HG02571 (cell line): ENCODE results near the gene THSD7A.
"Not testable (repeated sequence)": the region's sequence is repeated elsewhere in the genome, so short reads cannot be mapped to it uniquely, and the experiment has no call there.

Experiments
- ATAC-seq: cut with Tn5 transposase; IDR thresholded peaks from one replicate; pipeline ENCODE4 v1.9.1; 2021; ENCODE audit warnings: mild to moderate bottlenecking, moderate library complexity; ENCODE audit not compliant: unreplicated experiment

The THSD7A gene

GRCh38 chr7:11473220-11473619, 358.8 kb downstream of the THSD7A start:
- no peak for ATAC-seq

DNA sequence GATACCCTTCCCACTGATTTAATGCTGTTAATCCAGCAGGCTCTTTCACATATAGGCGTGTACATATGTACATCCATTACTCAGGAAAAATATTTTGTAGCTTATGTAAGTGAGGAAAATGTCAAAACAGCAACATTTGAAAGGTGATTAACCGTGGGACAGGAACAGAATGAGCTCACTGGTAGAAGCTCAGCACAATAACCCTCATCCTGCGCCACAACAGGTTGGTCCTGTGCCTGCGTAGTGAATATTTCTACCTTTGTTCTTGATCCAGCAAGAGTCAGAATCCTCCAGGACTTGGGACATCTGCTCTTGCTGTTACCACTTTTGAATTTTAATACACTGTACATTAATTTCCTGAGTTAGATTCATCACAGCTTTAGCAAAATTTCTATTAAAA, 359.4 kb downstream of the THSD7A start:
- ATAC-seq, result no peak

- ATAC-seq, result no peak
These were observed 360.7 kb downstream of the THSD7A start for GRCh38 chr7:11471255-11471654.

- ATAC-seq, result no peak
These were observed 362.8 kb downstream of the THSD7A start for GRCh38 chr7:11469028-11469745.

DNA sequence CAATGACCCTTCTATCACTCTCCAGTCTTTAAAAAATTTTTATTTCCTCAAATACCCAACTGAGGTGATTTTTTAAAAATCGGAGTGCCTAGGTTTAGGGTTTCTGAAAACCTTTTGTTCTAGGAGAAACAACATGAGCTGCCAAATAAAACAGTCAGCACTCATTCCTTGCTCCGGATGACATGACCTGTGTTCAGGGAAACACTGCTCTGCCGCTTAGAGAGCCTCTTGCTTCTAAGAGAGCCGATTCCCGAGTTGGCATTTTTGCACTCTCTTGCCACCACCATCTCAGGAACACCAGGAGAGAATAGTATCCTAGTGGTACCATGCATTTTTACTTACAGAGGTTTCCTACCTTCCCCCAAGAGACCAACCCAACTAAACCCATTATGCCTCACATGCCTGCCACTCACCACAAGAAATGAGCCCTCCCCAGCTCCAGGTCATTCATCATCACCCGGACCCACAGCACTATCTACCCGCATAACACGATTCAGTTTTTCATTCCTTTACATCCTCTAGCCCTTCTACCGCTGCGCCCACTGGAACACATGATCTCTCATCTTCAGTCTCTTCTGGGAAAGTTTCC, 365.4 kb downstream of the THSD7A start:
- no peak for ATAC-seq

- no peak for ATAC-seq
These were observed 367.4 kb downstream of the THSD7A start for GRCh38 chr7:11464624-11465023.

DNA sequence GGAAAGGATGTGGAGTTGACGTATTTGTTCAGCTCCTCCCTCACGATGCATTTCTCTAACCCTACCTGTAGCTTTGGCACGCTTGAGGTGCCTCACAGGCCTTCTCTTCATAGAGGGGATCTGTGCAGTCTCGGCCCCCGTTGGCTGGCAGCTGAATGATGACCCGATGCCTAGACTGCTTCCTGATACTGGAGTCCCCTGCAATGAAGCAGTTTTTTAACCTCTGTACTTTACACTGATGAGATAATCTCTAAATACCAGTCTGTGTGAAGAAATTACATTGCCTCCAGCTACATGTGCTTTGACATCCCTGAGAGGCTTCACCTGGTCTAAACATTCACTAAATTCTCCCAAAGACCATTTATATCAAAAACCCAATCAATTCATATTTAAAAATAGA, 370.1 kb downstream of the THSD7A start:
- ATAC-seq, result no peak

DNA sequence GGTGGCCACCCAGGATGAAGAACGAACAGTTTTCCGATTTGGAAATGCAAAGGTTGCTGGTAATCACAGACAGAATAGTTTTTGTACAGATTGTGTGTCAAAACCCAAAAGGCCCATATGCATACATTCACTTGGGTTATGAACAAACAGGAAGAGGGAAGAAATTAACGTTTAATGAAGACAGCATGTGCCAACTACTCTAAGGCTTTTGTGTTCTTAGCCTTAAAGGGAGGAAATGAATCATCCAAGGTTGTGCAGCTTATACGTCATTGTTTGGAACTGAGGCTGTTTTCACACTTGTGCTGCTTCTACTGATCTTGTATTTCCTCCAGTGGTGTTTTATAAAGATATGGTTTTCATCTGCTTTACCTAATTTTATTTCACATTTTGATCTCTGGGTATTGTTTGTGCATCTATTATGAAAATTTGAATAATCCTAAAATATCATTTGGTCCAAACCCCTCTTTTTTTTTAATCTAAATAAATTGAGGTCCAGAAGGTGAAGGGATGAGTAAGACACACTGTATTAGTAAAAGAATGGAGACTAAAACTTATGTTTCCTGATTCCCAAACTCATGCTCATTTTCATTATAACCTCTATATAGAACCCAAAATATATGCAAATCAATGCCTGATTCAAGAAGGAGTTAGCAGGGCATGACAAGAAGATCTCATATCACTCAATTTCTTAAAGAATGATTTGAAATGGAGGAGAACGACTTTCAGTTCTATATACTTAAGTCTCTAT, 373.1 kb downstream of the THSD7A start:
- no peak for ATAC-seq

GRCh38 chr7:11457419-11457818, 374.6 kb downstream of the THSD7A start:
- no peak for ATAC-seq

DNA sequence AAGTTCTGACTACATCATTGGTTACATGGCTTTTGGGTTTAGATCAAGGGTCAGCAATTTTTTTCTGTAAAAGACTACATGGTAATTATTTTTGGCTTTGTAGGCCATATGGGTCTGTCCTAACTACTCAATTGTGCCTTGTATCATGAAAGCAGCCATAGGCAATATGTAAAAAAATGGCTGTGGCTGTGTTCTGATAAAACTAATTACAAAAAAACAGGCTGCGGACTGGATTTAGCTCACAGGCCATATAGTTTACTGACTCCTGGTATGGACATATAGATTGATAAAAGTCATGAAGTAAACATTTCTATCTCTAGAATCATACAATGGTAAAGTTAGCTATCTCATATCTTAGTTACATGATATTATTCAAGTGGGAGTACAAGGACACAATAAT, 375.4 kb downstream of the THSD7A start:
- ATAC-seq, result no peak

GRCh38 chr7:11452476-11452875, 379.5 kb downstream of the THSD7A start:
- ATAC-seq, result no peak

- ATAC-seq, result no peak
These were observed 381.7 kb downstream of the THSD7A start for GRCh38 chr7:11450281-11450680.

DNA sequence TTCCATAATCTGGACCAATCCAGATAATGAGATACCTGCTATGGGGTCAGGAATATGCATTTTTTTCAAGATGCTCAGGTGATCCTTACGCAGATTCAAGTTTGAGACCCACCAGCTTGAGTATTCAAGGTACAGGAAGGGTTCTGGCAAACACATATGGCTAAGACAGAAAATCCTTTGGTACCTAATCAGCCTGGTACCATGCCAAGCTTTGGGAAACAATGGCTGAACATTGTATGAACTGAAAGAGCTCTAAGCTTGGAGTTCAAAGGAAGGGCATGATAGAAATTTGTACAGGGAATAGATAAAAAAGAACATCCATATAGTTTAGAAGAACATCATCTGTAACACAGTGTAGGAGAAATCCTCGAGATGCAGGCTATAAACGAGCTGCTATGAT, 382.7 kb downstream of the THSD7A start:
- ATAC-seq, result no peak

- ATAC-seq, result no peak
These were observed 383.7 kb downstream of the THSD7A start for GRCh38 chr7:11448323-11448722.

DNA sequence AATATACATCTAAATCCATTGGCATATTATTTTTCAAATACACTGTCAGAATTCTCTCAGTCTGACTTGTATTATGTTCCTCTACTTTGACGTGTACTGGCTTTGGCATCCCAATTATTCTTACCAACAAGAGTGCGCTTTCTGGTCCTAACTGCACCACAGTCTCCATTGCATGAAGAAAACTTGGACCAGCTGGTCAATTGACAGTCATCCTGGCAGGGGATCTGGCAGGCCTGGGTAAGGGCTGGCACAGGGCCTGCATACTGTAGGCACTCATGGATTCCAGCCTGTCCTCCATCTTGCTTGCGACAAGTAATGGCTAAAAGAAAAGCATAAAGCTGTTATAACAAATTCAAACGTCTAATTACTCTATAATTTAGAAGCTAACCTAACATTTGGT, 384.9 kb downstream of the THSD7A start:
- no peak for ATAC-seq

GRCh38 chr7:11443934-11444333, 388.1 kb downstream of the THSD7A start:
- not testable (repeated sequence) for ATAC-seq

DNA sequence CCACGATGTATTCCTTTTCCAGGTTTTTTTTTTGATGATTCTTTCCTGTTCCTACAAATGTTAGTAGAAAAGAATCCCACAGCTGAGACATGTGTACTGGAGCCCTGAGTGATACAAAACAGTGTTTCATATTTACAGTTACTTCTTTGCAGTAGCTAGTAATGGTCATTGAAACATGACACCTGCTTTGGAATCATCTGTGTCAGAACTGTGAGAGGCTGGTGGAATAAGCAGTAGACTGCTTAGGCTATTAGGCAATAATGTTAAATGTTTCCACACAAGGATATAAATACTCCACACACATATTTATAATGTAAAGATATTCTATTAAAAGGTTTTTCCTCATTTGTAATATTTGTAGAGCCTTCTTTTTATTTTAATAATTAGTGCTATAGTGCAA, 394.0 kb downstream of the THSD7A start:
- ATAC-seq, result no peak

DNA sequence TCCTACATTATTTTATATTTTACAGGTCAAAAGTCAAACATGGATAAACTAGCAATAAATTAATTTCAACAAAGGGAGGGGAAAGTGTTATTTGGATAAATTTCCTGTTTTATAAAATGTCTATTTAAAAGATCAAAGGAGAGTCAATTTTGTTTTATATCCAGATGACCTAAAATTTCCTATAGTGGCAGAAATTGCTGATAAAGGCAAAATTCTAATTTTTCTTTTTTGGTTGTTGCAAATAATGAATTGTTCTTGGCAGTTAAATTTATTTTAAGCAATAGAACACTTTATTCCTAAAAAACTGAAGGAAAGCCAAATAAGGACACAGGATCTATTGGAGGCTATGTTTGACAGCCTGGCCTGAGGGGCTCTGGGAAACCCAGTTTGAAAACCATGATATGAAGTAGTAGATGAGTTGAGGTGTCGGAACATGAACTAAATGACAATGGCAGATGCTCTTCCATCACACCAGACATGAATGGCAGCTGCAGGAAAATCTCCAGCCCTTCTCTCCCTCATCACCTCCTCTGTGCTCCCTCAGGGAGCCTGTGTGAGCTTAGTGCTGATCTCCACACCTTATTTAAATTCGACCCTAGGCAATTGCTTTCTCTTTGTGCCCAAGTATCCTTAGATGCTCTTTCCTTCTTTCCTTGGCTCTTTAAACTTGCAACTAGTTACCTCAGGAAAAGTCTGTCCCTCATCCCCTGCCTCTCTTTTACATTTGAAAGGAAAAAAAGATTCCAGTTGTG, 395.0 kb downstream of the THSD7A start:
- no peak for ATAC-seq

DNA sequence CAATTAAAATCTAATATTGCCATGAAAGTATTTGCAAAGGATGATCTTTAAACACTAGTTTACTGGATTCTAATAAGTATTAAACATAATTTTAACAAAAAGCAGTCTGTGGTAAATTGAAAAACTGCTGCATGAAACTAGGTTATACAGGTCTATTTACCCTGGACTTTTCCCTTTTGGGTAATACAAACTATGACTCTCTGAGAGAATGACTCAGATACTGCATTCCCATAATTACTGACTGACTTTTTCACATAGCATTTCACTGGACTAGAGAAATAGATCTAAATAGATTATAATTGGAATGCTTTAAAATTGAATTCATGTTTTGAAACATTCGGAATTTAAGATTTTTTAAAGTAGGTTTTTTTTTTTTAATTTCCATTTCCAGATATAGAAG, 395.7 kb downstream of the THSD7A start:
- ATAC-seq, result no peak

DNA sequence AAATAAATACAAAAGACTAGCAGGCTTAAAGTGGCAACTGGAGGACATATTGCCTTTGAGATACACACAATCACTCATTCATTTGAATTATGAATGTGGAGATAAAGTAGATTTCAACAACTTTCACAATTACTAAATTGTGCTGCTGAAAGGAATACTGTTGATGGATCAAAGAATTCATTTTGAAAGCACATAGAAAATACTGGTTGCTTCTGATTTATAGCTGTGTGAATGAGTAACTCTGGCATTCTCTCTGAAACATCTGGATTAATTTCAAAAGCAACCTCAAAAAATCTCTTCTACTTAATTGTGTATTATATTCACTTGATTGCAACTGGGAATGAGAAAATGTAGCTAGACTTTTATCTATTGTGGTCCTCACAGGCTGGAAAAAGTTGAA, 397.6 kb downstream of the THSD7A start:
- no peak for ATAC-seq

DNA sequence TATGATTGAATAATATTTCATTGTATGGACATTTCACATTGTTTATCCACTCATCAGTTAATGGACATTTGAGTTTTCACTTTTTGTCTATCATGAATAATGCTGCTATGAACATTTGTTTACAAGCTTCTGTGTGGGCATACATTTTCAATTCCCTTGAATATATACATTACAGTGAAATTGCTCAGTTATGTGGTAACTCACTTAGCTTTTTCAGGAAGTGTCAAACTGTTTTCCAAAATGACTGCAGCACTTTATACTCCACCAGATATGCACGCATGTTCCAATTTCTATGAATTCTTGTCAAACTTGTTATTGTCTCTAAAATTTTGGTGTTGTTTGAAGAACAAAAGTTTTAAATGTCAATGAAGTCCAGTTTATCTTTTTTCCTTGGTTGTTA, 401.2 kb downstream of the THSD7A start:
- ATAC-seq, result no peak
